Heart left ventricle (tissue), 16 donors: ENCODE results near the gene TLK1. TPM values are rescaled to one million over a fixed set of nuclear protein-coding genes. Genes with fewer than 3 reads are reported as not detected.
A peak's percentile ranks its signal among the peaks of the same experiment; 100 is the strongest.

ENCODE experiments used
- ATAC-seq, 4 donors: fragments of 200-7000 bp; cut with Tn5 transposase; one replicate each; pipeline ENCODE4 v1.9.1; 2020 to 2022; ENCODE audit warnings: moderate library complexity in 4 of 4, mild to moderate bottlenecking in 3 of 4, moderate number of reproducible peaks in 1 of 4
- DNase-seq, 5 donors: peaks; one replicate each; pipeline ENCODE4 v3.0.0-alpha.2; 2020
- H3K27ac ChIP-seq, 12 donors: fragments of 200-600 bp; sonication (generic) in 4 of 12; one replicate each; pipeline versions ENCODE4 v1.5.0 to v1.8.0; 2016 to 2022; ENCODE audit warnings: mild to moderate bottlenecking in 2 of 12
- H3K27me3 ChIP-seq, 9 donors: fragments of 200-600 bp; sonication (generic) in 2 of 9; one replicate each; pipeline versions ENCODE4 v1.5.1 to v1.8.0; 2016 to 2022; ENCODE audit warnings: mild to moderate bottlenecking in 3 of 9
- H3K36me3 ChIP-seq, 9 donors: fragments of 200-600 bp; sonication (generic) in 2 of 9; one replicate each; pipeline versions ENCODE4 v1.5.0 to v1.8.0; 2018 to 2022; ENCODE audit warnings: mild to moderate bottlenecking in 2 of 9
- H3K4me1 ChIP-seq, 12 donors: fragments of 200-600 bp; sonication (generic) in 4 of 12; one replicate each; pipeline versions ENCODE4 v1.5.0 to v1.8.0; 2016 to 2022; ENCODE audit warnings: mild to moderate bottlenecking in 3 of 12
- H3K4me3 ChIP-seq, 12 donors: fragments of 200-600 bp; sonication (generic) in 4 of 12; one replicate each; pipeline versions ENCODE4 v1.5.0 to v1.8.0; 2017 to 2022; ENCODE audit warnings: mild to moderate bottlenecking in 9 of 12, moderate library complexity in 4 of 12
- H3K9me3 ChIP-seq, 12 donors: fragments of 200-600 bp; sonication (generic) in 4 of 12; one replicate each; pipeline versions ENCODE4 v1.5.0 to v1.8.0; 2016 to 2022; ENCODE audit warnings: mild to moderate bottlenecking in 1 of 12
- CTCF ChIP-seq, 12 donors: fragments of 200-600 bp; sonication (generic) in 4 of 12; IDR thresholded peaks; one replicate each; pipeline versions ENCODE4 v1.5.0 to v1.8.0; 2018 to 2022; ENCODE audit warnings: antibody characterized with exemption in 12 of 12, mild to moderate bottlenecking in 5 of 12
- POLR2A ChIP-seq, 2 donors: fragments of 450-650 bp; IDR thresholded peaks; one replicate each; pipeline ENCODE4 v1.6.1; 2017; ENCODE audit warnings: antibody characterized with exemption in 2 of 2, mild to moderate bottlenecking in 2 of 2, moderate library complexity in 2 of 2
- WGBS, 4 donors: extraction: QIAGEN DNeasy Blood & Tissue Kit in 2 of 4; methylation state at CpG; one replicate each; pipeline versions ENCODE4 v1.1.5 to v1.1.7; 2013 to 2018; 5-methylcytosine and 5-hydroxymethylcytosine counted together
- intact Hi-C, 10 donors: fragments of 100-400 bp; cut with DNase I; formaldehyde crosslinking; loops; one replicate each; pipeline versions ENCODE4 v1.11.1 to v1.14.2; 2022
- polyA plus RNA-seq, 2 donors: library from polyadenylated mRNA; stranded (reverse); fragments of 200-250 nt; gene quantifications; one replicate each; pipeline ENCODE4 v1.2.3, GENCODE V29; 2013
- total RNA-seq, 9 donors: library from RNA; depleted of rRNA in 2 of 9; stranded (reverse); fragments of >200 nt in 2 of 9; fragmentation: NEBNext Ultra II Directional in 3 of 9; extraction: Animal tissue kit (Norgen Biotek cat#: 25700) in 3 of 9; gene quantifications; one replicate each; pipeline versions ENCODE4 v1.1.0 to v1.2.4, GENCODE V29; 2016 to 2023
- donor health status: ischemic (EF 13 %, LVEDD 7.1; RV severe dilation, severe dysfunction).
- donor health status: healthy with polysubstance abuse.
- donor health status: DM: no; HTN: yes; CAD: no.
- donor health status: DM: no; HTN: no; CAD: no.
- donor health status: ischemic (EF 25% LVEDD 6.9; RV normal size, moderate dysfunction).
- donor health status: ischemic (EF 25% LVEDD 5.7; RV mildly dilated, moderate dysfunction).
- donor health status: healthy.
- donor health status: DM: yes; HTN: yes; CAD: no.
- donor health status: ischemic (EF 35%, LVEDD 5.7; RV mildly dilated, moderate dysfunction).
- donor health status: nonischemic (EF 11% LVEDD 7.7; RV severe dilation, severe dysfunction).
- donor health status: DM: yes; HTN: yes; CAD: no.
- donor health status: PGD.
- donor health status: ischemic (EF 29% LVEDD 5.4; RV normal size, mild dysfunction).
- donor health status: nonischemic (EF 23%, LVEDD 6.1; RV moderate dilation, normal function).

The TLK1 gene
- total and polyA plus RNA-seq, 11 donors = 7.2 to 41.4 (median 26.8) TPM

- DNase-seq (peak; percentile 72 to 85 (median 82)), ATAC-seq (peak; percentile 74 to 83 (median 82))
- Histone ChIP-seq H3K9me3 (no peaks in the 10 kb centered on the region), H3K27me3 (no peaks in the 10 kb centered on the region), H3K4me3 (peak overlapping the region; percentile 66 to 89 (median 81)), H3K36me3 (no peaks in the 10 kb centered on the region), H3K4me1 (peaks cover 0 to 52% (median 11%) of the 10 kb centered on the region in 12 donors), H3K27ac (peak overlapping the region; percentile 83 to 96 (median 94))
- intact Hi-C loops = loop anchor here in 9 of 10 donors (2.0 to 10.0 kb wide), 9 partner anchors 79 to 274 kb away; partner anchors contain the start of genes DCAF17 (in 4 of the 9), METTL8 (in 4 of the 9) and GORASP2 (in 1 of the 9)
- WGBS, 4 donors = 2 to 6% (median 3%) methylated on average over 16 to 65 of the region's 65 CpGs
- TF ChIP-seq POLR2A (IDR thresholded peaks at IDR 0.05) (no peak), CTCF (IDR thresholded peaks at IDR 0.05) (peak in 2 of 12 donors; percentile 18 to 19)
These were observed 455 bp upstream of the TLK1 start for GRCh38 chr2:171160956-171161740.

GRCh38 chr2:171159372-171160118, 1.1 kb downstream of the TLK1 start:
- peak overlapping the region; percentile 66 to 89 (median 81) for H3K4me3 ChIP-seq
- intact Hi-C loops = loop anchor here (2.0 to 10.0 kb wide), 9 partner anchors 77 to 275 kb away; partner anchors contain the start of genes DCAF17 (in 4 of the 10), METTL8 (in 4 of the 10) and GORASP2 (in 1 of the 10)
- peak overlapping the region; percentile 83 to 96 (median 94) for H3K27ac ChIP-seq
- DNase-seq = peak in 4 of 5 donors; percentile 37 to 54 (median 47)
- no peaks in the 10 kb centered on the region for H3K36me3 ChIP-seq
- H3K9me3 ChIP-seq = no peaks in the 10 kb centered on the region
- WGBS, 4 donors = 0 to 1% (median 0%) methylated on average over 27 to 38 of the region's 38 CpGs
- peak; percentile 52 to 59 (median 54) for ATAC-seq
- TF ChIP-seq CTCF (IDR thresholded peaks at IDR 0.05) (peak in 11 of 12 donors; percentile 6 to 66 (median 38)), POLR2A (IDR thresholded peaks at IDR 0.05) (no peak)
- peaks cover 0 to 66% (median 19%) of the 10 kb centered on the region in 12 donors for H3K4me1 ChIP-seq
- H3K27me3 ChIP-seq = no peaks in the 10 kb centered on the region

GRCh38 chr2:171158790-171159371, 1.8 kb downstream of the TLK1 start:
- TF ChIP-seq POLR2A (IDR thresholded peaks at IDR 0.05) (no peak), CTCF (IDR thresholded peaks at IDR 0.05) (no peak)
- H3K4me3 ChIP-seq = peak overlapping the region; percentile 66 to 89 (median 81)
- H3K27me3 ChIP-seq = no peaks in the 10 kb centered on the region
- peaks cover 0 to 72% (median 25%) of the 10 kb centered on the region in 12 donors for H3K4me1 ChIP-seq
- peak overlapping the region in 10 of 12 donors; percentile 92 to 96 (median 94) for H3K27ac ChIP-seq
- H3K9me3 ChIP-seq = no peaks in the 10 kb centered on the region
- no peak for DNase-seq
- no peaks in the 10 kb centered on the region for H3K36me3 ChIP-seq
- ATAC-seq = peak in 1 of 4 donors; percentile 5
- intact Hi-C loops = loop anchor here in 5 of 10 donors (5.0 kb wide), 1 partner anchor 187 kb away; no protein-coding TSS in a partner anchor
- WGBS, 4 donors = 12 to 17% (median 15%) methylated on average over 15 of the region's 15 CpGs
